ENCODE data around the gene ABCA13.

DNA sequence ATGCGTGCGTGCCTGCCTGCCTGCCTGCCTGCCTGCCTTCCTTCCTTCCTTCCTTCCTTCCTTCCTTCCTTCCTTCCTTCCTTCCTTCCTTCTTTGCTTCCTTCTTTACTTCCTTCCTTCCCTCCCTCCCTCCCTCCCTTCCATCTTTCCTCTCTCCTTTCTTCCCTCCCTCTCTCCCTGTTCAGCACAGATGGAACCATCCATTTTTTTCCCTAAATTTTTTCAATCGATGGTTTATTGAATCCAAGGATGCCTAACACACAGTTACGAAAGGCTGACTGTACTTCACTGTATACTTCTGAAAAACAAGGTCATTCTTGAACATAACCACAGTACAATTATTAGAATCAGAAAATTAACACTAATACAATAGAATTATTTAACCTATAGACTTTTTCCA lies 53.8 kb downstream of the ABCA13 start:
- TF ChIP-seq, protein P1, sequence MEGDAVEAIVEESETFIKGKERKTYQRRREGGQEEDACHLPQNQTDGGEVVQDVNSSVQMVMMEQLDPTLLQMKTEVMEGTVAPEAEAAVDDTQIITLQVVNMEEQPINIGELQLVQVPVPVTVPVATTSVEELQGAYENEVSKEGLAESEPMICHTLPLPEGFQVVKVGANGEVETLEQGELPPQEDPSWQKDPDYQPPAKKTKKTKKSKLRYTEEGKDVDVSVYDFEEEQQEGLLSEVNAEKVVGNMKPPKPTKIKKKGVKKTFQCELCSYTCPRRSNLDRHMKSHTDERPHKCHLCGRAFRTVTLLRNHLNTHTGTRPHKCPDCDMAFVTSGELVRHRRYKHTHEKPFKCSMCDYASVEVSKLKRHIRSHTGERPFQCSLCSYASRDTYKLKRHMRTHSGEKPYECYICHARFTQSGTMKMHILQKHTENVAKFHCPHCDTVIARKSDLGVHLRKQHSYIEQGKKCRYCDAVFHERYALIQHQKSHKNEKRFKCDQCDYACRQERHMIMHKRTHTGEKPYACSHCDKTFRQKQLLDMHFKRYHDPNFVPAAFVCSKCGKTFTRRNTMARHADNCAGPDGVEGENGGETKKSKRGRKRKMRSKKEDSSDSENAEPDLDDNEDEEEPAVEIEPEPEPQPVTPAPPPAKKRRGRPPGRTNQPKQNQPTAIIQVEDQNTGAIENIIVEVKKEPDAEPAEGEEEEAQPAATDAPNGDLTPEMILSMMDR (conservative IDR thresholded peaks at IDR 0.05), result no peak
- TF ChIP-seq ZFX (IDR thresholded peaks at IDR 0.05), result no peak
